Measurements from ENCODE around the gene RAB34. TPM values are rescaled to one million over a fixed set of nuclear protein-coding genes. Genes with fewer than 3 reads are reported as not detected.

RAB34 gene
- total RNA-seq, 1 experiment from 2014 or later: 189 TPM

GRCh38 chr17:28685366-28685765 is 32.3 kb downstream of the RAB34 start:
- Histone ChIP-seq H2AK5ac (ENCODE audit: insufficient read length, low read length) (no peak overlapping the region), H3K4ac (ENCODE audit: low read depth, low read length) (no peak overlapping the region), H3T11ph (ENCODE audit: low read length) (no peak overlapping the region), H3K9me3 (ENCODE audit: control insufficient read depth, low read depth, low read length) (no peaks in the 10 kb centered on the region), H4K5ac (ENCODE audit: insufficient read length, low read depth, low read length) (no peak overlapping the region), H3K9ac (ENCODE audit: extremely low read depth, insufficient read length, low read length) (no peak overlapping the region), H2BK12ac (ENCODE audit: insufficient read length, low read depth, low read length) (no peak overlapping the region), H3K79me2 (ENCODE audit: insufficient read depth, low read length) (no peaks in the 10 kb centered on the region), H4K8ac (replicated peaks; ENCODE audit: insufficient read length, low read depth, low read length) (no peak overlapping the region), H3K18ac (ENCODE audit: insufficient read length, low read depth, low read length) (no peak overlapping the region), H3K79me1 (ENCODE audit: insufficient read depth, low read depth, low read length, poor library complexity, severe bottlenecking) (no peaks in the 10 kb centered on the region), H2BK15ac (ENCODE audit: low read depth, low read length) (no peak overlapping the region), H2AFZ (ENCODE audit: low read length) (no peak overlapping the region), H3K56ac (ENCODE audit: insufficient read length, low read depth, low read length) (no peak overlapping the region), H4K91ac (ENCODE audit: insufficient read length, low read depth, low read length) (no peak overlapping the region), H3K23ac (ENCODE audit: insufficient read length, low read depth, low read length) (no peak overlapping the region), H3K23me2 (ENCODE audit: insufficient read length, low read depth, low read length, poor library complexity, severe bottlenecking) (no peaks in the 10 kb centered on the region), H3K14ac (ENCODE audit: insufficient read depth, low read length) (no peak overlapping the region), H2BK120ac (ENCODE audit: low read depth, low read length, poor library complexity, severe bottlenecking) (no peak overlapping the region), H2BK20ac (ENCODE audit: low read depth, low read length, poor library complexity, severe bottlenecking) (no peak overlapping the region), H3K4me1 (ENCODE audit: insufficient read depth, low read length) (no peaks in the 10 kb centered on the region), H3K4me2 (ENCODE audit: insufficient read depth, insufficient read length, low read length) (no peak overlapping the region), H3K27ac (ENCODE audit: insufficient read length, low read depth, low read length) (no peak overlapping the region), H2BK5ac (ENCODE audit: insufficient read length, low read length) (no peak overlapping the region), H3K27me3 (ENCODE audit: insufficient read depth, low read length) (peaks cover 1% of the 10 kb centered on the region; the same call in 1 of the 2 replicates), H4K20me1 (ENCODE audit: control insufficient read depth, insufficient read depth, insufficient read length) (no peaks in the 10 kb centered on the region)
- Mint-ChIP-seq H3K36me3 (ENCODE audit: insufficient read depth in 1 of 3, low read depth in 3 of 3) (peaks cover 71 to 98% (median 95%) of the 10 kb centered on the region in 3 experiments; a peak in 6 of 7 replicates), H3K4me1 (no peaks in the 10 kb centered on the region), H3K27me3 (ENCODE audit: low read depth) (no peaks in the 10 kb centered on the region), H3K9me3 (no peaks in the 10 kb centered on the region), H3K27ac (0 out of 7 replicates have a peak overlapping the region, but pooled peaks of 1 of the 3 experiments have one; percentile 40), H3K4me3 (no peak overlapping the region)
- no peak for DNase-seq
- no CpG with 5 or more reads among the region's 5 CpGs for WGBS (ENCODE audit: extremely low coverage, insufficient read length, low lambda C conversion rate)
- TF ChIP-seq CTCF (conservative IDR thresholded peaks at IDR 0.05): no peak

All from H9 (cell line).